Endodermal cell (in vitro differentiated cells): ENCODE data around the gene MRTFA. TPM values are rescaled to one million over a fixed set of nuclear protein-coding genes. Genes with fewer than 3 reads are reported as not detected.

Source experiments
- DNase-seq: peaks from one replicate; pipeline ENCODE4 v3.0.0-alpha.2; 2017
- H3K27ac ChIP-seq: 2 replicates; pipeline ENCODE4 v1.5.1; 2013; ENCODE audit warnings: mild to moderate bottlenecking, low read depth, low read length, moderate library complexity
- H3K27me3 ChIP-seq: 2 replicates; pipeline ENCODE4 v1.6.1; 2013; ENCODE audit warnings: mild to moderate bottlenecking, low read length, moderate library complexity; ENCODE audit not compliant: insufficient read depth, control insufficient read depth, poor library complexity, severe bottlenecking
- H3K36me3 ChIP-seq: 2 replicates; pipeline ENCODE4 v1.7.0; 2013; ENCODE audit warnings: mild to moderate bottlenecking, low read length, moderate library complexity; ENCODE audit not compliant: control insufficient read depth, insufficient read depth
- H3K4me1 ChIP-seq: one replicate; pipeline ENCODE4 v1.7.0; 2013; ENCODE audit warnings: low read length; ENCODE audit not compliant: control insufficient read depth, insufficient read depth
- H3K4me3 ChIP-seq: 2 replicates; pipeline ENCODE4 v1.5.1; 2013; ENCODE audit warnings: mild to moderate bottlenecking, low read length, moderate library complexity
- H3K9ac ChIP-seq: 2 replicates; pipeline ENCODE4 v1.6.1; 2013; ENCODE audit warnings: mild to moderate bottlenecking, low read length, moderate library complexity; ENCODE audit not compliant: poor library complexity, severe bottlenecking; ENCODE audit errors: extremely low read depth
- H3K9me3 ChIP-seq: 2 replicates; pipeline ENCODE4 v1.6.1; 2013; ENCODE audit warnings: mild to moderate bottlenecking, low read length, moderate library complexity; ENCODE audit not compliant: control insufficient read depth
- H3K27ac Mint-ChIP-seq: 2 replicates; pipeline ENCODE4 v1.8.0; 2020; ENCODE audit warnings: mixed read lengths
- H3K27me3 Mint-ChIP-seq: 2 replicates; pipeline ENCODE4 v1.8.0; 2021; ENCODE audit warnings: mild to moderate bottlenecking, mixed read lengths; ENCODE audit not compliant: insufficient read depth
- H3K36me3 Mint-ChIP-seq: 2 replicates; pipeline ENCODE4 v1.8.0; 2020; ENCODE audit warnings: low read depth, mixed read lengths
- H3K4me1 Mint-ChIP-seq: 2 replicates; pipeline ENCODE4 v1.8.0; 2020; ENCODE audit warnings: mixed read lengths
- H3K4me3 Mint-ChIP-seq: 2 replicates; pipeline ENCODE4 v1.8.0; 2020; ENCODE audit warnings: mild to moderate bottlenecking, moderate library complexity, mixed read lengths
- H3K9me3 Mint-ChIP-seq: 2 replicates; pipeline ENCODE4 v1.8.0; 2020; ENCODE audit warnings: mild to moderate bottlenecking, mixed read lengths
- WGBS, 2 experiments: methylation state at CpG; one replicate each; pipeline versions ENCODE4 v1.1.5 to v1.1.7; 2013; ENCODE audit warnings: missing lambda C conversion rate in 2 of 2, mixed read lengths in 1 of 2; ENCODE audit not compliant: insufficient coverage in 1 of 2, insufficient read length in 1 of 2; 5-methylcytosine and 5-hydroxymethylcytosine counted together
- total RNA-seq, 2 donors: library from RNA; stranded (reverse); fragmentation: NEBNext Ultra II Directional in 1 of 2; extraction: Animal tissue kit (Norgen Biotek cat#: 25700) in 1 of 2; gene quantifications; 2 replicates in 1 of 2; 3 replicates in 1 of 2; pipeline ENCODE4 v1.2.1, GENCODE V29; 2021
- TF ChIP-seq, protein P1 (sequence below): fragments of 200-600 bp; sonication (generic); conservative IDR thresholded peaks from 2 replicates; pipeline ENCODE4 v1.5.0; 2021; ENCODE audit warnings: antibody characterized with exemption, mild to moderate bottlenecking

MRTFA gene
- total RNA-seq, 2 donors from 2014 or later = 43.3 to 44.7 TPM

DNA sequence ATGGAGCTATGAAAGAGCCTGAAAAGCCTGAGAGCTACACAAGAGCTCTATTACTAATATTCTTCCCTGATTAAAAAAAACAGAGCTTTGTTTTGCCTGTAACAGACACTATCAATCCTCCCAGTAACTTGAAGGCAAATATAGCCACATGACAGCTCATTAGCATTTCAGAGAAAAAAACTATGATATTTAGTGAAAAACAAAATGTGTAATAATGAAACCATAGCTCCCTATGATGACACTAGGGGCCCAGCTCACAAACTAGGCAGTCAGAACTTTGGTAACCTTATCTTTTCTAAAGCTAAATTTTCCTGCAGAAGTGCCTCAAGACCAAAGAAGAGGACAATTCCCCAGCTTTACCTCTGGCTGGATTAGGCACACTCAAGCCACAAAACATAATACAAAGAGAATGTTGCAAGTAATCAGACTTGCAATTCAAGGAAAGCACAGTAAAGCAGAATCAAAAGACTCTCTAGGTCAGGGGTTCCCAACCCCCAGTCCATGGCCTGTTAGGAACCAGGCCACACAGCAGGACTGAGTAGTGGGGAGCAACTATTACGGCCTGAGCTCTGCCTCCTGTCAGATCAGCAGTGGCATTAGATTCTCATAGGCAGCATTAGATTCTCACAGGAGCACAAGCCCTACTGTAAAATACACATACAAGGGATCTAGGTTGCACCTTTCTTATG, 53.3 kb downstream of the MRTFA start:
- Mint-ChIP-seq H3K9me3 (peaks cover 20% of the 10 kb centered on the region), H3K27ac (no peak overlapping the region), H3K36me3 (peaks cover 47% of the 10 kb centered on the region), H3K4me3 (no peak overlapping the region), H3K27me3 (no peaks in the 10 kb centered on the region), H3K4me1 (no peaks in the 10 kb centered on the region)
- H3K4me1 ChIP-seq = no peaks in the 10 kb centered on the region
- peaks cover 24% of the 10 kb centered on the region for H3K36me3 ChIP-seq
- WGBS, 2 experiments = 96% methylated on average over 1 of the region's 1 CpG; no CpG with 5 or more reads in 1 of the 2 experiments
- TF ChIP-seq, protein P1, sequence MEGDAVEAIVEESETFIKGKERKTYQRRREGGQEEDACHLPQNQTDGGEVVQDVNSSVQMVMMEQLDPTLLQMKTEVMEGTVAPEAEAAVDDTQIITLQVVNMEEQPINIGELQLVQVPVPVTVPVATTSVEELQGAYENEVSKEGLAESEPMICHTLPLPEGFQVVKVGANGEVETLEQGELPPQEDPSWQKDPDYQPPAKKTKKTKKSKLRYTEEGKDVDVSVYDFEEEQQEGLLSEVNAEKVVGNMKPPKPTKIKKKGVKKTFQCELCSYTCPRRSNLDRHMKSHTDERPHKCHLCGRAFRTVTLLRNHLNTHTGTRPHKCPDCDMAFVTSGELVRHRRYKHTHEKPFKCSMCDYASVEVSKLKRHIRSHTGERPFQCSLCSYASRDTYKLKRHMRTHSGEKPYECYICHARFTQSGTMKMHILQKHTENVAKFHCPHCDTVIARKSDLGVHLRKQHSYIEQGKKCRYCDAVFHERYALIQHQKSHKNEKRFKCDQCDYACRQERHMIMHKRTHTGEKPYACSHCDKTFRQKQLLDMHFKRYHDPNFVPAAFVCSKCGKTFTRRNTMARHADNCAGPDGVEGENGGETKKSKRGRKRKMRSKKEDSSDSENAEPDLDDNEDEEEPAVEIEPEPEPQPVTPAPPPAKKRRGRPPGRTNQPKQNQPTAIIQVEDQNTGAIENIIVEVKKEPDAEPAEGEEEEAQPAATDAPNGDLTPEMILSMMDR = no peak
- no peak for DNase-seq
- H3K27ac ChIP-seq = no peak overlapping the region
- no peaks in the 10 kb centered on the region for H3K27me3 ChIP-seq
- H3K9ac ChIP-seq = no peak overlapping the region
- H3K9me3 ChIP-seq = peaks cover 23% of the 10 kb centered on the region
- no peak overlapping the region for H3K4me3 ChIP-seq

DNA sequence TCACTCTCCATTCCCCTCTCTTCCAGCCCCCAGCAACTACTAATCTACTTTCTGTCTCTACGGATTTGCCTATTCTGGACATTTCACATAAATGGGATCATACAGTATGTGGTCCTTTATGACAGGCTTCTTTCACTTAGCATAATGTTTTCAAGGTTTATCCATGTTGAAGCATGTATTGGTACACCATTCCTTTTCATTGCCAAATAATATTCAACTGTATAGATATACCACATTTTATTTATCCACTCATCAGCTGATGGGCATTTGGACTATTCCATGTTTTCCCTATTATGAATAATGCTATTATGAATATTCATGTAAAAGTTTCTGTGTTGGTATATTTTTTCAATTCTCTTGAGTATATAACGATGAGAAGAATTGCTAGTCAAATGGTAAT, 54.5 kb downstream of the MRTFA start:
- 75 to 100% methylated on average over 1 to 2 of the region's 2 CpGs for WGBS, 2 experiments
- H3K27ac ChIP-seq = no peak overlapping the region

DNA sequence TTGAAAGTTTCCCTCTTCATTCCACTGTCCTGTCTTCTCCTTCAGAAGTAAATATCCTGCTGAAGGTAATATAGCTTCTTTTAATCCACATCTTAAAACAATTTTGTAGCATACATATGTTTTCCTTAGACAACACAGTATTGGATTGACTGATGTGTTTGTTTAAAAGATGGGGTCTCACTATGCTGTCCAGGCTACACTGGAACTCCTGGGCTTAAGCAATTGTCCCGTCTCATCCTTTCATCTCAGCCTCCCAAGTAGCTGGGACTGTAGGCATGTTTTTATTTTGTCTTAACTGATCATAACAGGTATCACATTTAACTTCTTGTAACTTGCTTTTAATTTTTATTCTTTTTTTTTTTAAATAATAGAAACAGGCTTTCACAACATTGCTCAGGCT, 55.9 kb downstream of the MRTFA start:
- Mint-ChIP-seq H3K4me1 (no peaks in the 10 kb centered on the region), H3K9me3 (peaks cover 20% of the 10 kb centered on the region), H3K27ac (no peak overlapping the region), H3K4me3 (no peak overlapping the region), H3K36me3 (peaks cover 45% of the 10 kb centered on the region), H3K27me3 (no peaks in the 10 kb centered on the region)
- H3K27me3 ChIP-seq = no peaks in the 10 kb centered on the region
- WGBS, 2 experiments = 100% methylated on average over 1 of the region's 1 CpG
- no peaks in the 10 kb centered on the region for H3K4me1 ChIP-seq
- no peak for DNase-seq
- no peak overlapping the region for H3K9ac ChIP-seq
- peaks cover 17% of the 10 kb centered on the region for H3K36me3 ChIP-seq
- peaks cover 23% of the 10 kb centered on the region for H3K9me3 ChIP-seq
- no peak overlapping the region for H3K27ac ChIP-seq
- TF ChIP-seq, protein P1 = no peak
- H3K4me3 ChIP-seq = no peak overlapping the region

More for the DNA sequence above, 54.5 kb downstream of the MRTFA start:
- no peaks in the 10 kb centered on the region for H3K27me3 ChIP-seq
- peaks cover 23% of the 10 kb centered on the region for H3K9me3 ChIP-seq
- no peak for DNase-seq
- Mint-ChIP-seq H3K27me3 (no peaks in the 10 kb centered on the region), H3K4me1 (no peaks in the 10 kb centered on the region), H3K4me3 (no peak overlapping the region), H3K9me3 (peaks cover 20% of the 10 kb centered on the region), H3K27ac (no peak overlapping the region), H3K36me3 (peaks cover 49% of the 10 kb centered on the region)
- TF ChIP-seq, protein P1 = no peak
- no peak overlapping the region for H3K4me3 ChIP-seq
- H3K36me3 ChIP-seq = peaks cover 24% of the 10 kb centered on the region
- no peaks in the 10 kb centered on the region for H3K4me1 ChIP-seq
- no peak overlapping the region for H3K9ac ChIP-seq
